ENCODE measurements around the gene CYB5R2.
"Not testable (repeated sequence)": the region's sequence is repeated elsewhere in the genome, so short reads cannot be mapped to it uniquely, and the experiment has no call there.

Gene CYB5R2

DNA sequence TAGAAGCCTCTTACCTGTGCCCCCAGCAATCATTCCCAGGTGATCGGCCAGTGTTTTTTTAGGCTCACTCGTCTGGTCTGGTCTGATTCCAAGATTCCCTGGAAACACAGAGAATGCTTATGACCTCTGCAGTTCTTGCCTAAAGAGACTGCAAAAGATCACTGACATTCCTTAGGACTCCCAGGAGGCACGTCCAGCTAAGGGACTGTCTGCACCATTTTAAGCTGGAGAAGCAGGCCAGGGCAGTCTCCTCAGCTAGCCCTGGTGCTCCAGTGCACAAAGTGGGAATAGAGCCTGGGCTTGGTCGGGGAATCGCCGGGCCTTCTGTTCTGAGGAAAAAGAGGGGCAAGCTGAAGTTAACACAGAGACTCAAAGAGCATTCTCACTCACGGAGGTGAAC, 4.8 kb downstream of the CYB5R2 start:
- DNase-seq = no peak

DNA sequence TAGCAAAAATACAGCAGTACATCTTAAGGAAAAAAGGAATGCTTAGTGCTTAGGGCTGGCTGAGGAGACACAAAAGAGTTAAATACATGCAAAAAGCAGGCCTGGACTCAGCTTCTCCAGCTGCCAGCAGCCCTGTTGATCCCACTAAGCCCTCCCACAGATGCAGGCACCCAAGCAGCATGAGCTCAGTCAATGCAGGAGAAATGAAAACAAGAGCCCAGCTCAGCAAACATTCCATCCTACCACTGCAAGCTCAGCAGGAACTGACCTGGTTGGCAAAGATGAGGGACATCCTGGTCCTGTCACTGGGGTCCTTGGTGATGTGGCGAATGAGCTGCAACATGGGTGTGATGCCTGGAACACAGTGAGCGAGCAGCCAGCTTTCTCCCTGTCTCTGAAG, 5.8 kb downstream of the CYB5R2 start:
- DNase-seq = no peak

DNA sequence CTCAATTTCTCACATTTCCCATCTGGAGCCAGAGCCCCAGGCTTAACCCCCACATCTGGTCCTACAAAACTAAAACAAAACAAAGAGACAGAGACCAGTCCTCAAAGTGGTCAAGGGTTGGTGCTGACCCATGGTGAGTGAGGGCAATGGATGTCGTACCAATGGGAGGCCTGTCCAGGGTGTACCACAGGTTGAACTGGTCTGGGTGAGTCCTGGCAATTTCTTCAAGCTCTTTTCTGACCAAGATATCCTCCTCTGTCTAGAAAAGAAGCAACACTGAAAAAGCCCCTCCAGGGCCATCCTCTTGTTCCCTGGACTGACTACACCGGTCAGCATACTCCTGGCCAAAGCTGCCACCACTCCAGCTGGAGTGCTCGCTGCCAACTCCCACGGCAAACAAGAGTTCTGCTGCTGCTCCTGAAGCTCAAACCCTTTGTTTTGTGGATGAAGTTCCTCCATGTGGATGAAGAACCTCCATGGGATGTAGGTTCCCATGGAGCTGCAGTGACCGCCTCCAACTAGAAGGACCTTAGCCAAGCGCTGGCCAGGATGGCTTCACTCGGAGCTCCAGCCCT, 6.9 kb downstream of the CYB5R2 start:
- no peak for DNase-seq

DNA sequence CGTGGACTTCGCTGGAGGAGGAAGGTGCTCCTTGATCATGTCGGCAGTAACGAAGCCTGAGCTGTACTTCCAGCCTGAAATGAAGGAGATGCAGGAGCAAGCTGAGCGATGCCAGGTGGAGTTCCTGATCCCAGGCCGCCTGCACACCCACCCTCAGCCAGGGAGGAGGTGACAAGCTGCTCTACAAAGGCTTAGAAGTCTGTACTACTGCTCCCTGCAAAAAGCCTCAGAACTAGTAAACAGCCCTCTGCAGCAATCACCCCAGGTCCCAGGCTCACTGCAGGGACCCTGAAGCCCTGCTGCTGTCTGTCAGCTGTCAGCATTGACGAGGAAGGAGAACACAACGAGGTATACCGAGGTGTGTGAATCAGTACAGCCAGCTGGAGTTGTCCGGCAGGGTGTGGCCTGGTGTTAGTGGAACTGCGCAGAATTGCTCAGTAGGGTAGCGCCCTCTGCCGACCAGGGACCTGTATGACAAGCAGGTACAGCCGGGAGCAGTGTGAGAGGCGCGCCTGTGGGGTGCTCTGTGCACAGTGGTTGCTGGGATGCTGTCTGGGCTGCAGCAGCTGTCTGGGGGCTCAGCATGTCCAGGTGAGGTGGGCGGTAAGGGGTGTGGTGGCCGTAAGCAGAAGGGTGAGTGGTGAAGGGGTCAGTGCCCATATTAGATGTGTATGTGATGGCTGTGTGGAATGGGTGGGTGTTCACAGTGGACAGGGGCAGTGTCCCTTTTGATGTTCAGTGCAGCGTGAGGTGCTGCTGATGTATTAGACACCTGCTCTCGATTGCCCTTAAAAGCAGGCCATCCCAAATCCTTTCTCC, 7.6 kb downstream of the CYB5R2 start:
- DNase-seq = peak; percentile 92

DNA sequence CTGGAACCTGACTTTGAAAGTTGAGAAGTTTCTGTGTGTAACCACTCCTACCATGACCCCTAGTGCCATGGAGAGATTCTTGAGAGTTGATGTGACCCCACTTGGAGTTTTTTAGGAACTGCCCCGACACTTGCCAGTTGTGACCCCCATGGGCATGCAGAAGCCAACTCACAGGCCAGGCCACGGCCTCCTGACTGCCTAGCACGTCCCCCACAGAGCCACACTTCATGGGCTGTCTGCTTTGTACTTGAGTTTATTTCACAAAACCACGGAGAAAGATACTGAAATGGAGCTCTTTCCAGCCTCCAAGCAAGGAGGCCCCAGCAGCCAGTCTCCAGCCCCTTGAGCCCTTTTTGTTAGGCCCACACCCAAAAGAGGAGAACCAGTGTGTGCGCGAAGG, 8.4 kb downstream of the CYB5R2 start:
- DNase-seq = no peak

DNA sequence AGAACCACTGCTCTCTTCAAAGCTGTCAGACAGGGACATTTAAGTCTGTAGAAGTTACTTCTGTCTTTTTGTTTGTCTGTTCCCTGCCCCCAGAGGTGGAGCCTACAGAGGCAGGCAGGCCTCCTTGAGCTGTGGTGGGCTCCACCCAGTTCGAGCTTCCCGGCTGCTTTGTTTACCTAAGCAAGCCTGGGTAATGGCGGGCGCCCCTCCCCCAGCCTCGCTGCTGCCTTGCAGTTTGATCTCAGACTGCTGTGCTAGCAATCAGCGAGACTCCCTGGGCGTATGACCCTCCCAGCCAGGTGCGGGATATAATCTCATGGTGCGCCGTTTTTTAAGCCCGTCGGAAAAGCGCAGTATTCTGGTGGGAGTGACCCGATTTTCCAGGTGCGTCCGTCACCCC, 9.8 kb downstream of the CYB5R2 start:
- DNase-seq = not testable (repeated sequence)

DNA sequence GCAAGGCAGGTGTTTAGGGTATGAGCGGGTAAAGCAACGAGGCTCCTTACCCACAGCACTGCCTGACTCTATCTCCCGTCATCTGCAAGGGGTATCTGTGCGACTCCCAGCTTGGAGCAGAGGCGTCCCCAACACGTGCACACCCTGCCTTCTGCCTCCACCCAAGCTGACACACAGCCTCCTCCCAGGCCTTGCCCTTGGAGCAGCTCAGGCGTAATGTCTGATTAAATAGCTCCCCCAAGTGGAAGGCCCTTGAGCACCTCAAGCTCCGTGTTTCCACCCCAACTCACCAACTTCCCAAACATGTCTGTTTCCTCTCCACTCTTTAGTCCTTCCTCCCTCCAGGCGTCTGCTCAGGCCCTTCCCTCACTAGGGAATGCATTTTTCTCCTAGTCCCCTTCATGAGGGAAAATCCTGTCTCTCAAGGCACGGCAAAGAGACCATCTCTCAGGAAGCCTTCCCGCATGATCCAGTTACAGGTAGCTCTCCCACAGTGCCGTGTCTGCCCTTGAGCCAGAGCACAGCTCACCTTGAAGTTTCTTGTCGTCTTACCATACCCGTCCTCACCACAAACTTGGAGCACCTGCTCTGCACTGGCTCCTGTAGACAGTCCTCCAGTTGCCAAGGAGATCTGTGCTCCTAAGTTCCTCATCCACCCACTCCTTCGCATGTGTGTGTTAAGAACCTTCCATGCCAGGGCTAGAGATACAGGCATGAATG, 15.8 kb downstream of the CYB5R2 start:
- no peak for DNase-seq

DNA sequence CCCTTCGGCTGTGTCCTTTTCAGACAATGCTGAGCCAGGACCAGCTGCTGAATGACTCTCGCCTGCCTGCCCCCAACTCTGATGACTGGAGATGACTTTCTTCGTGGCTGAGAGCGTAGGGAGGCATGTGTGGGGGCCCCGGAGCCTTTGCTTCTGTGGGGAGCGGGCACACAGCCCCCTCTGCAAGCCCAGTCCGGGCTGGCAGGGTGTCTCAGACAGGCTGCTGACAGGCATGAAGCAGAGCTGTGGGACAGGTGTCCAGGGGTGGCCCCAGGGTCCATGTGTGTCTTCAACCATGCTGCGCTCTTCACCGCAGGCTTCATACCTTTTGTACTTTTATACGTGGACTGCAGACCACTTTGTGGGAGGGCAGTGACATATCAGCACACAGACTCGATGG, 16.6 kb downstream of the CYB5R2 start:
- DNase-seq = no peak

DNA sequence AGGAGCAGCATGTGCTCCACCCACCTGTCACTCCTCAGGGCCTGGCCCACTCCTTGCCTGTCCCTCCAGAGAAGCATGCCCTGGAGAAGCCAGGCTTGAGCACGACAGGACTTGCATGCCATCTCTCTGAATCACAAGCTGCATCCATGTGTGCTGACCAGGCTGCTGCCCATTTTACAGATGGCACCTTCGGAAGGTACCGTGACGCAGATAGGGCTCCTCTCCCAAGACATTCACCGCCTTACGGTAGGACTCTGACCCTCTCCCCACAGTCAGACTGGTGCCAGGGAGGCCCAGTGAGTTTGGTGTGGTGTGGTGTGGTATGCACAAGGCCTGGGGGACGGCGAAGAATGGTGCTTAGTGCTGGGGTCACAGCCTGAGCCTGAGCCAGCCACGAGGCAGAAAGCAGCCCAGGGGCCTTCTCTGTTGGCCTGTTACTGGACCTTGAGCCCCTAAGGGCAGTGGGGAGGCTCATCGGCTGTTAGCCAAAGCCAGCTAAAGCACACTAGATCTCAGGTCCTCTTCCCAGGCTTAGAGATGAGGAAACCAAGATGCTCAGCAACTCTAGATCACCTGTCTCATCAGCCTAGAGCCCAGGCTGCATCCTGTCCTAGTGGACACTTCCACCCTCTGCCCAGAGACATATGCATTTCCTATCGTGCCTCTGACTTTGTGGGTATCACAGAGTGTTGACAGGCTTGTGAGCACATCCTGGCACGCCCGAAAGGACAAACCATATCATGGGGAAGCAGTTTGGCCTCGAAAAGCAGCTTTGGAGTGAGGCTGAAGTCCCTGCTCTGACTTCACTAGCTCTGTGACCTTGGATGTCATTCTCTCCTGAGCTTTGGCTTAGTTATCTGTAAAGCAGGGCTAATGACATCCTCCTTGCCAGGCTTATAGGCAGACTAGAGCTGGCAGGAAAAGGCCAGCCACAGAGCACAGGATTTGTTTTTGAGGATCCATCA, 17.8 kb downstream of the CYB5R2 start:
- DNase-seq = no peak

DNA sequence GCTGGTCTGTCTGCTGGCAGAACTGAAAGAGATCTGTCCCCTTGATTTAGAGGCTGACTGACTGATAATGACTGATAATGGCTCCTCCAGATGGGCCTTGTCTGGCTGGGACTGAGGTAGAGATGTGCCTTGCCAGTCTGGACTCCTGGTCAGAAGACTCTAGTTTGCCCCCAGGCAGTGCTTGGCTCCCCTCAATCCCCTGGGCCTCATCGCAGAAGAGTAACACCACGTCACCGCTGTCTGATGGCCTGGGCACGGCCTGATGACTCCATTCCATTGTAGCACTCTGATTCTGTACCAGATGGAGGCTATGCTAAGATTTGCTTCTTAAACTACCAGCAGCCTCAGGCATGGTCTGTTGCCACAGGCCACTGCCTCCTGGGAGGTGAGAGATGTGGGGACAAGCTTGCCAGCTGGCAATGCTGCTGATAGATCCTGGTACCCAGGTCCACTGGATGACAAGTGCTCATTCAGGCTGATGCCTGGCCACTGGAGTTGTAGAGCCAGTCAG, 19.1 kb downstream of the CYB5R2 start:
- DNase-seq = no peak

DNA sequence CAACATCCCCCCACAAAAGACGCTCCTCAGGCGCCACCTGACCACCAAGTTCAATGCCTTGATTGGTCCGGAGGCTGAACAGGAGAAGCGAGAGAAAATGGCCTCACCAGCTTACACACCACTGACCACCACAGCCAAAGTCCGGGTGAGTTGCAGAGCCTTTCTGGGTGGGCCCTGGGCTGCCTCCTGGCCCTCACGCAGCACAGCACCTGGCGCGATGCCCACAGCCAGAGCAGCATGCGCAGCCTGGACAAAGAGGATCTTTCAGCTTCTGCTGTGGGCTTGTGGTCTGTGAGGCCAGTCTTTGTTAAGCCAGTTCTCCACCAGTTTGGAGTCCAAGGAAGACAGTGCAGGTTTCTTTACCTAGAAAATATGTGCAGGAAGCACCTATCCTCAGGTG, 21.6 kb downstream of the CYB5R2 start:
- DNase-seq = no peak

DNA sequence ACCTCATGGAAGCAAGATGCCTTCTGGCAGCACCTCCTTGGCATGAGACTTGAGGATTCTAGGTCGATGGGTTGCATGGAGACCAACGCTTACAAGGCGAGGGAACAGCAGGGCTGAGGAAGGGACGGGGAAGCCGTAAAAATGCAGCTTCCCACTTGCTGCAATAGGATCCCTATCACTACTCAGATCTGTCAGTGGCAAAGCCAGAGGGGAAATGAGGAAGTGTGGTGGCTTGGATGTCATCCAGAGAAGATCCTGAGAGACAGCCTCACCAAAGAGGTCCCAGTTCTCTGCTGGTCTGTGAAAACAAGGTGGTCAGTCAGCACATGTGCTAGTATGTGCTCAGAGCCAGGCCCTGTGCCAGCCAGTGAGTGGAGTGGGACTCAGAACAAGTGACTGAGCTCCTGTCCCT, 22.2 kb downstream of the CYB5R2 start:
- DNase-seq = no peak

DNA sequence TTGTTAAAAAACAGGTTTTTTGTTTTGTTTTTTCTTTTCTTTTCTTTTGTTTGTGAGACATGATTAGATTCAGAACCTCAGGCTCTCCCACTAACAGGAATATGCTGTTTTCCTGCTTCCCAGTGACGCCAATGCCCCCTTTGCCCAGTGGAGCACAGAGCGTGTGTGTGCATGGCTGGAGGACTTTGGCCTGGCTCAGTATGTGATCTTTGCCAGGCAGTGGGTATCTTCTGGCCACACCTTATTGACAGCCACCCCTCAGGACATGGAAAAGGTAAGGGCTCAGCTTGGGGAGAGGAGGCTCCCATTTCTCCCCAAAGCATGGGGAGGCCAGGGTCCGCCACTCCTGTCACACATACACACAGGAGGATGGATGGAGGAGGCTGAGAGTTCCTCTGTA, 25.0 kb downstream of the CYB5R2 start:
- no peak for DNase-seq

DNA sequence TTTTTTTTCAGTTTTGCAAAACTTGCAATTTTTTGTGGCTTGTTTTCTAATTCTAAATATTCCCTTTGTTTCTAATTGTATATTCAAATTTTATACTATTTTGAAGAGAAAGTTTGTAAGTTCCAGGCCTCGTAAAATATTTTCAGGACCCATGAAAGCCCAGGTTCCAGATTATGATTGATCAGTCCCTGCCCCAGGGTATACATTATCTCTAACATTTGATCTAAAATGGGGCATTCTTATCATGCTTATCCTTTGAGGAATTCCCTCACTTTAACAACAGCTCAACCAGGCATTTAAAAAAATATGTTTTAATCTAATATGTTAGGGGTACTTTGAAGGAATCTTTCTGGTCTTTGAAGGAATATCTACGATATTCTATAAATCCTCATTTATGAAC, 26.4 kb downstream of the CYB5R2 start:
- no peak for DNase-seq

DNA sequence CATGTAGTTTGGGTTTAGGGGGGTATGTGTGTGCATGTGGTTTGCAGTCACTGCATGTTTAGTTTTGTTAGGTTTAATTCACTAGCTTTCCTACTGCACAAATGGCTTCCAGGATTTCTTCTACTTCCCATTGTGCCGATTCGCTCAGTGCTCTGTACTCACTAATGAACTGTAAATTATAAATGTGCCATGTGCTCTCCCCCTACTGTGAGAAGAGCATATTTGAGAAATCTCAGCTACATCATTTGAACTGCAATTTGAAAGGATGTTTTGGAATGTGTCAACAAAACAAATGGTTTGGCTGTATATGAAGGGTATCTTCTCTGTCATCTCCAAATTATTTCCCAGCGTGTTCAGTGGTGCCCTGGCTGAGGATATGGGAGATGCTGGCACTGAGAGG, 28.1 kb downstream of the CYB5R2 start:
- DNase-seq = no peak

DNA sequence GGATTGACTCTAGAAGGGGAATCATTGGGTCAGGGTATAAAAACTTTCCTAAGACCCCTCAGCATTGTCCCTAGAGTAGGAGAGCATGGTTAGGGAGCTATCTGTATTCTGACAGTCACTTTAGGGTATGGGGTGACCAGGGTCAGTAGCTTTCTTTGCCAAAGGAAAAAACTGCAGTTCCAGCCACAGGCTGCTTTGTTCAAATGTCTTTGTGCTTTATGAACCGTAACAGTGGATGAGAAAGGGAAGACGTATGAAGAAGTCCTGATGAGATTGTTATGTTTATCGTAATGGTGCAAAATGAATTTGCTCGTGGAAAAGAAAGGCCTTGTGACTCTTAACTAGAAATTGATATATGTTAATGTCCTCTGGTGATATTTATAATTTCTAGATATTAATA, 30.0 kb downstream of the CYB5R2 start:
- no peak for DNase-seq

DNA sequence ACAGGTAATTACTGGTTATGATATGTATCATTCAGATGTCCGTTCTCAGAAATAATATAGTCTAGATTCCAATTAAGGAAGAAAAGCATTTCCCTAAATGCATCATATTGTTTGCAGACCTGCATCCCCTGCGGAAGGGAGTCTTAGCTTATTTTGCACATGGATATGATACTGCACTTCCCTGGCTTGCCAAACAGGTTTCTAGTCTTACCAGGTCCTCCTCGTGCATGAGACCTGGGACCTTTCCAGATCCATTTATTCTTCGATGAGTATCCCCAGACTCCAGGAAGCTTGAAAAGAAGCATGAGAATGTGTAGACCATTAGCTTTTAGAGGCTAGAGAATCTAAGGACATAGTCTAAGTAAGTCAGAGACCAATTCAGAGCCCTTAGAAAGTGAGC, 30.6 kb downstream of the CYB5R2 start:
- DNase-seq = no peak

DNA sequence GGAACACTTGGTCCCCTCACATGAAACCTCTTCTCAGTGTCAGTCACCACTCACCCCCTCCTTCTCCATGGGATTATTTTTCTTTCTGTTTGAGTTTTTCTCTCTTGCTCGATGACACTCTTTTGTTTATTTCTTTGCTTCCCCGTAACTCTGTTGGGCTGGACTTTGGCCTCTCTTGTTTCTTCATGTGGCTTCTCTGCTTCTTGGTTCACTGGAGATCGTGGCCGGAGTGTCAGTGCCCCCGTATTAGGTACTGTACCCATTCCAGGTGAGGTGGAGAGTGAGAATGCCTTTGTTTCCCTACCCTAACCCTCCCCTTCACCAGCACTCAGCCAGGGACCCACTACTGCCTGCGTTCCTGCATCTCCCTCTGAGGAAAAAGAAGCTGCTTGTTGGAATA, 32.5 kb downstream of the CYB5R2 start:
- no peak for DNase-seq

DNA sequence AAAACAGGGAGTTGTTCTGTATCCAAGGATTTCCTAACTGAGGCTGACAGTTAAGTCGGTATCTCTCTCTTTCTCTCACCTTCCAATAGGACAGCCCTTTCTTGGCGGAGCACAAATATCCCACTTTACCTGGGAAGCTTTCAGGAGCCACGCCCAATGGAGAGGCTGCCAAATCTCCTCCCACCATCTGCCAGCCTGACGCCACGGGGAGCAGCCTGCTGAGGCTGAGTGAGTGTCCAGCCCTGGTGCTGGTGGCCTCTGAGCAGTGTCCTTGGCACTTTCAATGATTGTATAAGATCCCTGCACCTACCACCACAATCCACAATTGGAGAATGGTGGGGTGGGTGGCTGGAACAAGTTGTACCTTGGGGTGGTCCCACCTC, 33.7 kb downstream of the CYB5R2 start:
- no peak for DNase-seq

DNA sequence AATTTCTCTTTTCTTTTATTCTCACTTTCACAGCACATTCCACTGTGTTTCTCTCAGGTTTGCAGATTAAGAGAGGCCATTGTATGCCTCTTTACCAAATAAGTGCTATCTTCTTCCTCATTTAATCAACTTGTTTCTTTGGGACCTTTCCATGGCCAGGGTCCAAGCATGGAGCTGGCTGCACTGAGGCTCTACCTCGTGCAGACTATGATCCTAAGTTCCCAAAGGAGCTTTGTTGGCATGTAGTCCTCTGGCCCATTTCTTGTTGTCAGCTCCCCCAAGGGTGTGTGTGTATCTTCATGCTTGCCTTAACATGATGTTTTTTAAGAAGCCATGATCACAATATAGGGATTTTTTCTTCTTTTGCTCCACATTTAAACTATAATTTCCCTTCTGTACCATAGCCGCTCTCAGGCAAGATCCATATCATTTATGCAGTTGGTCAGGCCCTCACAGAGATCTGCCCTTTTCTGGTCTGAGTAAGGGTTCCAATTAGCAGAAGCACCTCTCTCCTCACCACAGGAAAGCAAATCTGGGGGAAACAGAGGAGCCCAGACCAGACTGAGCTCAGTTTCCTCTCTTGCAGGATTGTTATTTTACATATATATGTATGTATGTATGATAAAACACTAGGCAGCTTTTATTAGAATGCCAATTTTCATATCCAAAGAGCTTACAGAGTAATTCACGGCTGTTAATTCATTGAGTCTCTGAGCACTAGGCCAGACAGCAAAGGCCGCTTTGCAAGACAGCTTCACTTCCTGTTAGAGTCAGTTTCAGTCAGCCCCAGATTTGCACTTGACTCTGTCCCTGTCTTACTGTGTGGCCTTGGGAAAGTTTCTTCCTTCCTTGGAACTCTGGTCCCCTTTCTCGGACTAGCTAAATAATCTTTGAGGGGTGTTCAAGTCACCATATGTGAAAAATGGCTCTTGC, 34.3 kb downstream of the CYB5R2 start:
- DNase-seq = no peak

DNA sequence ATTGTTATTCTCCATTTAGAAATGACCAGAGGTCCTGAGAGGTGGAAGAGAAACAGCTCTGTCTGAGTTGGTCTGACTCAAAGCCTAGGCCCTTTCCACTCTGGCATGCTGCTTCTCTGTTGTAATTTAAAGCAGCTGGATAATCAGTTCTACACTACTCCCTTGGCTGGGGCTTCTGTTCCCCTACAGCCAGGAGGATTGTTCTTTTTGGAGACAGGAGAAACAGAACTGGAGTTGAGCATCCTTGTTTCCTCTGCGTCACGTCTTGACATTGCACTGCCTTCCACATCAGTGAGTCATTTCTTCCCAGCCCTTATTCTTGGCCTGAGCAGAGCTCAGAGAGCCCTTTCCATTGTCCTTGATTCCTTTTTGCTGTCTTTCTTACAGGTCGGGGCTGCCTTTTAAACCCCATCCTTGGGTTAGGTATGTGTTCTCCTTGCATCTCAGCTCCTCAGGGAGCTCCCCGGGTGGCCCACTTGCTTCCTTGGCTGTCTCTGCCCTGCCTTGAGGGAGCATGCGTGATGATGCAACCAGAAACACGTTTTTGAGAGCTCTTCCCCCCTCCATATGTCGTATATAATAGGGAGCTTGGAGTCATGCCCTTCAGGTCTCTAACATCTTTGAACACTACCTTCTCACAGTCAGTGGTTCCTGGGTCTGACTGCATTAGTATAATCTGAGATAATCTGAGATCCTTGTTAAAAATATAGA, 35.7 kb downstream of the CYB5R2 start:
- DNase-seq = no peak
